Skin epidermis (tissue), 12 donors: ENCODE data around the gene CHST3.
"Not testable (repeated sequence)": the region's sequence is repeated elsewhere in the genome, so short reads cannot be mapped to it uniquely, and the experiment has no call there.

Experiments
- H3K27ac ChIP-seq, 21 experiments: fragments of 200-600 bp; sonication (generic) in 11 of 21; one replicate each; pipeline ENCODE4 v1.5.0; 2020; ENCODE audit warnings: mild to moderate bottlenecking in 3 of 21, inconsistent platforms in 2 of 21, moderate library complexity in 2 of 21
- H3K4me3 ChIP-seq, 7 experiments: fragments of 200-600 bp; sonication (generic) in 2 of 7; one replicate each; pipeline ENCODE4 v1.5.0; 2020; ENCODE audit warnings: inconsistent platforms in 2 of 7, mild to moderate bottlenecking in 2 of 7, moderate library complexity in 1 of 7

Gene CHST3

DNA sequence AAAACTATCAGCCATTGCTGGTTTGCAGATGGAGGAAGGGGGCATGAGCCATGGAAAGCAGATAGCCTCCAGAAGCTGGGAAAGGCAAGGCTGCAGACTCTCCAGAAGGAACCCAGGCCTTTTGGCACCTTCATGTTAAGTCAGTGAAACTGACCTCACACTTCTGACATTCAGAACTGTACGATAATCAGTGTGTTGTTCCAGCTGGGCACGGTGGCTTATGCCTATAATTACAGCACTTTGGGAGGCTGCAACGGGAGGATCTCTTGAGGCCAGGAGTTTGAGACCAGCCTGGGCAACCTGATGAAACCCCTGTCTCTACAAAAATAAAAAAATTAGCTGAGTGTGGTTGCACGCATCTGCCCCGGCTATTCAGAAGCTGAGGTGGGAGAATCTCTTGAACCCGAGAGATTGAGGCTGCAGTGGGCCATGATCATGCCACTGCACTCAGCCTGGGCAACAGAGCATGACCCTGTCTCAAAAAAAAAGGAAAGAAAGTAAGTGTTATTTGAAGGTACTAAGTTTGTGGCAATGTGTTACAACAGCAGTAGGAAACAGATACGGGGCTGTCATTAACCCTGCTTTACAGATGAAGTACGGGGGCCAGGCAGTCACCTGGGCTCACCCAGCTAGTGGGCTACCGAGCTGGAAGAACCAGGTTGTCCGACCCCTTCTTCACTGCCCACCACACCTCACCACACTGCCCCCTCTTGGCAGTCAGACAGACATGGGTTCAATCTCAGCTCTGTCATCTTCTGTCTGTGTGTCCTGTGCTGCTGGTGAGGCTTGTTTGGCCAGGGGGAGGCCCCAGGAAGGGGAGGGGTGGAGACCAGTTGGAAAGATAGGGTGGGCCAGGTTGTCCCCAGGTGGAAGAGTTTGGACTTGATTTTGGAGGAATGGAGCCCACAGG is 18.3 kb downstream of the CHST3 start:
- Histone ChIP-seq H3K27ac (peak overlapping the region in 4 of 21 experiments; percentile 4 to 77 (median 55)), H3K4me3 (no peak overlapping the region)

DNA sequence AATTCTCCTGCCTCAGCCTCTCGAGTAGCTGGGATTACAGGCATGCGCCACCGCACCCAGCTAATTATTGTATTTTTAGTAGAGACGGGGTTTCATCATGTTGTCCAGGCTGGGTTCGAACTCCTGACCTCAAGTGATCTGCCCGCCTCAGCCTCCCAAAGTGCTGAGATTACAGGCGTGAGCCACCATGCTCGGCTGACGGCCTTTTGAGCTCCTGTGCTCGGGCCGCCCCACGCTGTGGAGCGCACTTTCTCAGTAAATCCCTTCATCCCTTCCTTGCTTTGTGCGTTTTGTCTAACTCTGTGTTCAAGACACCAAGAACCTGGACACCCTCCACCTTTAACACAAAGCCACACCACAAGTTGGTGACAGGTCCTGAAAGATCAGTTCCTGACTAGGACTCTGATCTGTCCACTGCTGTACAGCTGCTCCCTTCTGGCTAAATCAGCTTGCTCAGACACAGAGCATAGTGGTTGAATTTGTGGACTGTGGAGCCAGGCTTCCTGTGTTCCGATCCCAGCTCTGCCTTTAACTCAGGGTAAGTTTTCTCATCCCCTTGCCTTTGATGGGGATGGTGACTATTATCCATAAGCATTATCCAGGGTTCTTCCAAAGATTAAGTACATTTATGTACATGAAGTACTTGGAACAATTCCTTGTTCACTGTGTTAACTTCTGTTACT is 20.1 kb downstream of the CHST3 start:
- H3K4me3 ChIP-seq, result no peak overlapping the region
- peak overlapping the region in 6 of 21 experiments; percentile 1 to 58 (median 28) for H3K27ac ChIP-seq

DNA sequence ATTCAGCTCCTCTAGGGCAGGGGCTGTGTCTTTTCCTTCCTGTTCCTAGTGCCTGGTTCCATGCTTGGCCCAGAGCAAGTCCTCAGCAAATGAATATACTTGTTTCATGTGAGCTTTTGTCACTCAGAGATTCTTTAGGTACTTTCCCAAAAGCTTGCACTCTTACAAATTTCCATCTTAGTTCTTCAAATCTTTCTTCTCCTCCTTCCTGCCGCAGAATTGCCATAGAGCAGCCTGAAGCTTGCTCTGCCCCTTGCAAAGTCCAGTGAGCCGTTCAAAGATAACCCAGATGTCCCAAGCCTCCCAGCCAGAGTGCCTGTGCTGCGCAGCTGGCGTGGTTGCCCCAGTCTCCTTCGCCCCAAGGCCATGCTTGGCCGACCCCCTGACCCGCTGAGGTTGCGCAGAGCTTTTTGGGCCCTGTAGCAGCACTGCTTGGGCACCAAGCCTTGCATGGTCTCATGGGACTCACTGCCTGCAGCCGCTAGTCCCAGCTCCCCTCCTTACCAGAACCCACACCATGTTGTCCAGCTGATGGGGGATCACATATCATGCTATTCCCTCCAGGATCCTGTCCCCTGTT is 20.7 kb downstream of the CHST3 start:
- peak overlapping the region in 10 of 21 experiments; percentile 9 to 63 (median 25) for H3K27ac ChIP-seq
- no peak overlapping the region for H3K4me3 ChIP-seq

DNA sequence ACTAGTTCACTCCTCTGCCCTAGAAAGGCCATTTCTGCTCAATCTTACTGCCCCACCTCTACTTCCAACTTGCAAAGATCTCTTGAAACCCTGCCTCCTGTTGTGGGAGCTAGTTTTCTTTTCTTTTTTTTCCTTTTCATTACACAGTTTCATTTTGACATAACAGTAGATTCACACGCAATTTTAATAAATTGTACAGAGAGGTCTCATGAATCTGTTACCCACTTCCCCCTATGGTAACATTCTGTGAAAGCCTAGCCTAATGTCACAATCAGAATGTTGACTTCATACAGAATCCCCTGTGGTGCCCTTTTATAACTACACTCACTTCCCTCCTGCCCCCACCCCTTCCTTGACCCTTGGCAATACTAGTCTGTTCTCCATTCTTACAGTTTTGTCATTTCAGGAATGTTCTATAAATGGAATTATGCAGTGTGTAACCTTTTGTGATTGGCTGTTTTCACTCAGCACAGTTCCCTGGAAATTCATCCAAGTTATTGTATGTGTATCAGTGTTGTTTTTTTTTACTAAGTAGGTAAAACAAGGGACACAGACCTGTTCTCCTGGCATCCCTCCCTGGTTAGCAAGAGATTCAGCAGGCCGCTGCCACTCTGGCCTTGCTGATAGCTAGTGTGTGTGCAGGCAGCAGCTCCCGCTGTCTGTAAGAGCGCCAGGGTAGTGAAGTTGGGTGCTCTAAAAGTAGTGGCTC is 21.5 kb downstream of the CHST3 start:
- H3K4me3 ChIP-seq, result no peak overlapping the region
- peak overlapping the region in 10 of 21 experiments; percentile 10 to 63 (median 27) for H3K27ac ChIP-seq

DNA sequence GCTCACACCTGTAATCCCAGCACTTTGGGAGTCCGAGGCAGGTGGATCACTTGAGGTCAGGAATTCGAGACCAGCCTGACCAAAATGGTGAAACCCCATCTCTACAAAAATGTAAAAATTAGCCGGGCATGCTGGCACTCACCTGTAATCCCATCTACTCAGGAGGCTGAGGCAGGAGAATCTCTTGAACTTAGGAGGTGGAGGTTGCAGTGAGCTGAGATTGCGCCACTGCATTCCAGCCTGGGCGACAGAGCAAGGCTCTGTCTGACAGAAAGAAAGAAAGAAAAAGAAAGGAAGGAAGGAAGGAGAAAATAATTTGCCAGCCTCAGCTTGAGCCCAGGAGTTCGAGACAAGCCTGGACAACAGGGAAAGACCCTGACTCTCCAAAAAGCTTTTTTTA is 24.7 kb downstream of the CHST3 start:
- H3K27ac ChIP-seq, H3K4me3 ChIP-seq: not testable (repeated sequence)

DNA sequence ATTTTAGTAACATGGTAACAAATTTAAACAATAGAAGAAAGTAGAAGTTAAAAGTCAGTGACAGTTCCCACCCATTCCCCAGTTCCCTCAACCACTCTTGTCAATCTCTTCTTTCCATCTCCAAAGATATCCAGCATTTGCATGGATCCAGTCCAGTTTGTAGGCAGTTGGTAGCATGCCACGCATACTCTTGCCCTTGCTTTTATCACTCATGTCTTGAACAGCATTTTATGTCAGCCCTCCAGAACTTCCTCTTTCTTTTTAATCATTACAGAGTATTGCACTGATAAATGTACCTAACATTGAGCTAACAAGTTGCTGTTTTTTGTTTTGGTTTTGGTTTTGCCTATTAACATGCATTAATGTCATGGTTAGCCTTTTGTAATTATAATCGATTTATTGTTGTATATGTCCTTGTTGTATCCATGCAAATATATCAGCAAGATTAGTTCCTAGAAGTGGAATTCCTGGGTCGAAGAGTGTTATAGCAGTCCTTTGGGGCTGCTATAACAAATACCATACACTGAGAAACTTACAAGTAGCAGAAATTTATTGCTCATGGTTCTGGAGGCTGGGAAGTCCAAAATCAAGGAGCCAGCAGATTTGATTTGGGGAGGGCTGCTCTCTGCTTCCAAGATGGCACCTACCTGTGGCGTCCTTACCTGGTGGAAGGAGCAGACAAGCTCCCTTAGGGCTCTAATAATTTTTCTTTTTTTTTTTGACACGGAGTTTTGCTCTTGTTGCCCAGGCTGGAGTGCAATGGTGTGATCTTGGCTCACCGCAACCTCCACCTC is 25.7 kb downstream of the CHST3 start:
- H3K27ac ChIP-seq, result peak overlapping the region in 7 of 21 experiments; percentile 3 to 63 (median 27)

DNA sequence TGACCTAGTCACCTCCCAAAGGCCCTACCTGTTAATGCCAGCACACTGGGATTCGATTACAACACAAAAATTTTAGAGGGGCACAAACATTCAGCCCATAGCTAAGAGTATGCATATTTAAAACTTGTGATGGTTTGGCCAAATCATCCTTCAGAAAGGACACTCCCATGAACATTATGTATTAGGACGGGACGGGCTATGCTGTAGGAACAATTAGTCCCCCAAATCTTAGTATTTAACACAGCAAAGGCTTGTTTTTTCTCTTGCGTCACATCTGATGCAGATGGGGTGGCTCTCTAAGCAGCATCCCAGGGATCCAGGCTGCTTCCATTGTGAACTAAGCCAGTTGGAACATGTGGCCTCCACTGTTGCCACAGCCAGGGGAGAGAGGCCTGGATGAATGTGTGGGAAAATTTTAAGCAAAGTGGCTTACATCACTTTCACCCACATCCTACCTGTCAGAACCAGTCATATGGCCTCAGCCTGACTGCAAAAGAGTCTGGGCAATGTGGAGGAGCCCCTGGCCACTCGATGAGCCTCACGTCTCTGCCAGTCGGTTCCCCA is 26.6 kb downstream of the CHST3 start:
- H3K27ac ChIP-seq, result peak overlapping the region in 8 of 21 experiments; percentile 3 to 63 (median 25)

More for the DNA sequence above, 25.7 kb downstream of the CHST3 start:
- H3K4me3 ChIP-seq, result no peak overlapping the region

DNA sequence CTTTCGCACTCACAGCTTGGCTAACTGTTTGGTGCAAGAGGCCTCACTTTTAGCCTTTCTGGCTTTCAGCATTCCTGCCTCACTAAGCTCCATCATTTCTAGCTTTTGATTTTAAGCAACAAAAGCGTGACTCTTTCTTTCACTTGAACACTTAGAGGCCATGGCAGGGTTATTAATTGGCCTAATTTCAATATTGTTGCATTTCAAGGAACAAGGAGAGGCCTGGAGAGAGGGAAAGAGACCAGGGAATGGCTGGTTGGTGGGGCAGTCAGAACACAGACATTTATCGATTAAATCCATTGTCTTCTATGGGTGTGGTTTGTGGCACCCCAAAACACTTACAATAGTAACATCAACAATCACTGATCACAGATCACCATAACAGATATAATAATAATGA is 31.3 kb downstream of the CHST3 start:
- H3K27ac ChIP-seq, result peak overlapping the region in 1 of 21 experiments; percentile 26
- H3K4me3 ChIP-seq, result no peak overlapping the region

More for the DNA sequence above, 26.6 kb downstream of the CHST3 start:
- H3K4me3 ChIP-seq, result no peak overlapping the region

DNA sequence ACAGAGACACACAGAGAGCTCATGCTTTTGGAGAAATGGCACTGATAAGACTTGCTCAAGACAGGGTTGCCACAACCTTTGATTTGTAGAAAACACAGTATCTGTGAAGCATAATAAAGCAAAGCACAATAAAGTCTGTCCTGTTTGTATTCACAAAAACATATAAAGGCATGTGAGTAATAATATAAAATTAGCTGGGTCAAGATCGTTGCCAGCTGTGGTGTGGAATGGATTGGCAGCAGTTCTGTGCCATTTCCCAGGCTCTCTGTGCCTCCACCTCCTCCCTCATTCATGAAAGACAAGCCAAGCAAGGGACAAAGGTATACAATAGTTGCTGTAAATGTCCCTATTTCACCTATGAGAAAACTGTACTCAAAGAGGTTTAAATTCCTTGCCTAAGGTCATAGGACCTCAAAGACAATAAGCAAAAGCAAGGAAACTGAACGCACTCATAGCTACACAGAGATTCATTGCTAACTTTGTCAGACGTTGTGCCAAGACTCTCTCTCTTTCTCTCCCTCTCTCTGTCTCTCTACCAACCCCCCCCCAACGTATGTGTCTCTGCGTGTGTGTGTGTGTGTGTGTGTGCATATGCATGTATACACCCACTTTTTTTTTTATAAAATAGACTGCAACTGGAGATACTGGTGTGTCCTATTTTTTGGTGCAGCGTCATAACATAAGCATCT is 31.8 kb downstream of the CHST3 start:
- Histone ChIP-seq H3K27ac (peak overlapping the region in 2 of 21 experiments; percentile 6 to 26), H3K4me3 (no peak overlapping the region)

DNA sequence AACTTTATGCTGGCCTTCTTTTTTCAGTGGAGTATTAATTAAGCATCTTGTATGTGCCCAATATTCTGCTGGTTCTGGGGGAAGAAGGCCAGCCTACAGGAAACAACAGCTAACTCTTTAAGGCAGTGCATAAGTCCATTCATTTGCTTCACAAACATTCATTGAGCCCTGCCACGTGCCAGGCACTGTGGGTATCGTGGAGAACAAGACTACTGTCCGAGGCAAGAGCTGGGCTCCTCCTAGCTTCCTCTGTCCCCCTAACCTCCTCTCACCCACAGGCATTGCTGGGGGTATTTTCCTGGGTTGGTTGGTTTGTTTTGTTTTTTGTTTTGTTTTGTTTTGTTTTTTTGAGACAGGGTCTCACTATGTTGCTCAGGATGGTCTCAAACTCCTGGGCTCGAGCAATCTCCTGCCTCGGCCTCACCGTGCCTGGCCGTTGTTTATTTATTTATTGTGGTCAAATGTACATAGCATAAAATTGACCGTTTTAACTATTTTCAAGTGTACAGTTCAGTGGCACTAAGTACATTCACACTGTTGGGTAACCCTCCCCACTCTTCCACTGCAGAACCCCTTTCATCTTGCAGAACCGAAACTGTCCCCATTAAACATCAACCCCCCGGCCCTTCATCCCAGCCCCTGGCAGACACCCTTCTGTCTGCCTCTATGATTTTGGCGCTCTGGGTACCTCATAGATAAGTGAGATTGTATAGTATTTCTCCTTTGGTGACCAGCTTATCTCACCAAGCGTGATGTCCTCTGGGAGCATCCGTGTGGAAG is 32.6 kb downstream of the CHST3 start:
- Histone ChIP-seq H3K27ac (peak overlapping the region in 1 of 21 experiments; percentile 82), H3K4me3 (no peak overlapping the region)

DNA sequence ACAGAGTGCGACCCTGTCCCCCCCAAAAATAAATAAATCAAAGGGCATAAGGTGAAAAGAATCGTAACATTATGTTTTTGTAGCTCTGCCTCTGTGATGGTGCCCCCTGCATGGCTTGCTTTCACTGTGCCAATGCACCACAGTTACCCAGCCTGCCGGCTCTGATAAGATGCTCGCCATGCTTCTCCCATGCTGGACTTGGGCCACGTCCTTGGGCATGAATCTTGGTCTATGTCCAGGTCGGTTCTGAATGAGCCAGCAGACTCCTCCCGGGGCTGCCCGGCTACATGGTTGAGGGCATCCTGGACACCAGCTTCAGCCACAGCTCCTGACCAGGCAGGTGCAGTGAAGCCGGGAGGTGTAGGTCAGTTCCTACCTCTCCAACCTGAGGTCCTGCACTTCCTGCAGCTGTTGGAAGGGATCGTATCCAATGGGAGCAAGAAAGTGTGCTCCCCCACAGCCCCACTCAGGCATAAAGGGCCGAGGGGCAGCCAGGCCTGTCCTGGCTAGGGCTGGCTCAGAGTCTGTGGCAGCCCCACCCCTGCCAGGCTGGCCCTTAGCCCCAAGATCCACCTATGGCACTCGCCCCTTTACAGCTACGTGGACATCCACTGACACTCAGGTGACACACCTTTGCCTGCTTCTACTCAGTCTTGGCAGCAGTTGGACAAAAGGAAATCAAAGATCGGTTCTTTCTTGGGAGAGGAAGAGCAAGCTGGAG is 34.1 kb downstream of the CHST3 start:
- Histone ChIP-seq H3K4me3 (no peak overlapping the region), H3K27ac (peak overlapping the region in 19 of 21 experiments; percentile 32 to 85 (median 72))

DNA sequence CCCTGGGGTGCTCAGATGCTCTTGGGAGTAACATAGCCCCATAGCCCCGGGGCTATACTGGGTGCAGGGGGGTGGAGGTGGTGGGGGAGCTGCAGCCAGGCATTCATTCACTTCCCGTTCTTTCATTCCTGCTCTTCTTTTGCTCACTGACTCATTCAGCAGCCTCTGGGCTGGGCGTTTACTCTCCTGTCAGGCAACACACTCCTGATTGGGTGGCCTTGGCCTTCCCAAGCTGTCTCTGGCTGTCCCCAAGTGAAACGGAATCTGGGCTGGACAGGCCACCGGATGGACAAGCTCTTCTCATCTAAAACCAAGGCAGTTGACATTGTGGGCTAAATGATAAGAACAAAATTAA is 34.6 kb downstream of the CHST3 start:
- no peak overlapping the region for H3K4me3 ChIP-seq
- H3K27ac ChIP-seq, result peak overlapping the region in 19 of 21 experiments; percentile 40 to 85 (median 72)

DNA sequence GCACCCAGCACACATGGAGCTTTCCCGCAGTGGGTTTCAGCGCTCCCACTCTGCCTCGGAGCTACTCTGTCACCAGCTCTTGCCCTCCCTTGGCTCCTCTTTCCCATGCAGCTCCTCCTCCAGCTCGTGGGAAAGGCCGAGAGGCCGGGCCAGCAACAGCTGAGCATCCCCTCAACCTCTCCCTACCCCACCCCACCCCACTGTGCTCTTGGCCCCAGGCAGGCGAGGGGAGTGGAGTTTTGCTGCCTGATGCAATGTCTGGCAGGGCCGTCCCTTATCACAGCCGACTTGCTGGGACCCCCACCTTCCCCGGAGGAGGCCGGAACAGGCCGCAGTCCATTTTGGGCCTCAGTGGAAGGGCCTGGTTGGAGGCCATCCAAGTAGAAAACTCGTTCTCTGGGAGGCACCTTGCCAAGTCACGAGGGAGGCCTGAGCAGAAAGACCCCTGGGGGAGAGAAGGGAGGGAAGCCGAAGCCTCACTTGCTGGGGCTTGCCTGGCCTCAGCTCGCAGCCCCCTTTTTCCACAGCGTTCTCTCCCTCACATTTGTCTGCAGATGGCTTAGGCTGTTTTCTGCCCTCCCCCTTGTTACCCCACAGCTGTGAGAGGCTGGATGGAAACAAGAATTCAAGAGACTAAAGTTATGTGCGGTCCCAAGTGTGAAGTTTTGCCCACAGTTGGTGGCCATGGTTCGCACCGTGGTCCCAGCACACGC is 35.3 kb downstream of the CHST3 start:
- Histone ChIP-seq H3K4me3 (no peak overlapping the region), H3K27ac (peak overlapping the region in 20 of 21 experiments; percentile 17 to 85 (median 71))

DNA sequence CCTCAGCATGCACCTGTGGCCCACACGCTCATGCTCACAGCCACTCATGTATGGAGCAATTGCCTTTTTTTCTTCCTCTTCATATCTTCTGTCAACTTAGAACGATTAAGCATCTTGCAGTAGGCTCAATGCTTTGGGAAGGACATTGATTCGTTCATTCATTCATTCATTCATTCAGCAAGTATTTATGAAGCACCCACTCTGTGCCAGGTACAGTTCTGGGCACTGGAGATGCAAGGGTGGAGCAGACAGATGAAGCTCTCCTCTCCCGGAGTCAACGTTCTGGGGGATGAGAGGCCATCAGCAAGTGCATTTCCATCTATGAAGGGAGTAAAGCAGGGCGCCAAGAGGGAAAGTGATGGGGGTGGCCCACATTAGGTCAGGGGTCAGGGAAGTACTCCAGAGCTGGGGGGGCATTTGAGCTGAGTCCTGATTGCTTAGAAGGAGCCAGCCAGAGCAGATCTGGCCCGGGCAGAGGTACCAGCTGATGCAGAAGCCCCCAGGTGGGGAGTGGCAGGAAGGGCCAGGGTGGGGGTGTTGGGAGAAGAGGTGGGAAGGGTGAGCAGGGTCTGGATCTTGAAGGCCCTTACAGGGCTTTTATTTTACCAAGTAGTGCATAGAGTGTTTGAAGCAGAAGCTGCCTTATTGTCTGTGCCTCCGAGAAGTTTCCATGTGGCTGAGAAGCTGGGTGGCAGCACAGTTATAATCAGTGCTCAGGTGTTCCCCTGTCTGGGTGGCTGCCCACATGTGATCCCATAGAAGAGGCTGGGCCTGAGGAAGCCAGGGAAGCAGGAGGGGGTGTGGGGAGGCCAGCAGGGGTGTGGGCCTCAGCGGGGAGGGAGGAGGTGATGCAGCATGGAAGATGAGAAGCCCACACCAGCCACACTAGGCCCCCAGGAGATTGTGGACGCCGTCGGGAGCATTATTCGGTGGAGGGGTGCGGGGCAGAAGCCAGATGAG is 36.2 kb downstream of the CHST3 start:
- H3K4me3 ChIP-seq, result no peak overlapping the region

DNA sequence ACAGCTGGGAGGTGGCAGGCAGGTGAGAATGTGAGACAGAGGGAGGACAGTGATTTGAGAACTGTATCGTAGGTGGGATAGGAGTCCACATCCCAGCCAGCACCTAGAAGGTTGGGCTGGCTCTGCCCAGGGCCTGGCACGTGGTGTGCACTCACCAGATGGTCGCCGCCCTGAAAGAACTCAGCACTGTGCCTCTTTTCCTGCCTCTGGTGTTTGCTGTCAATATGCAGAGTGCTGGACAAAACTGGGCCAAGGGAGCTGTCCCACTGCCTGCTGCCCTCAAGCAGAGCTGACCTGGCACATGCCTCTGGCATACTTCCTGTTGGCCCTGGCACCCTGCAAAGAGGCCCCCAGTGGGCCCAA is 36.8 kb downstream of the CHST3 start:
- H3K4me3 ChIP-seq, result no peak overlapping the region
- peak overlapping the region in 8 of 21 experiments; percentile 1 to 82 (median 48) for H3K27ac ChIP-seq

More for the DNA sequence above, 36.2 kb downstream of the CHST3 start:
- H3K27ac ChIP-seq, result peak overlapping the region in 15 of 21 experiments; percentile 35 to 82 (median 67)
